Small intestine (tissue), 7 donors: ENCODE data around the gene SLC7A6OS. TPM values are rescaled to one million over a fixed set of nuclear protein-coding genes. Genes with fewer than 3 reads are reported as not detected.
A peak's percentile ranks its signal among the peaks of the same experiment; 100 is the strongest.

ENCODE experiments used
- DNase-seq, 2 donors: peaks; one replicate each; pipeline versions ENCODE4 v3.0.0 to v3.0.0-alpha.2; 2013
- FAIRE-seq: peaks from 2 replicates; lab custom pipeline; 2012; peaks lifted over from hg19 to GRCh38; lab: Jason Lieb, UNC
- H3K27ac ChIP-seq, 3 donors: one replicate each; pipeline ENCODE4 v1.5.1; 2013; ENCODE audit warnings: low read length in 2 of 3, mild to moderate bottlenecking in 2 of 3, control low read depth in 1 of 3, inconsistent platforms in 1 of 3, low read depth in 1 of 3, moderate library complexity in 1 of 3
- H3K27me3 ChIP-seq, 3 donors: one replicate each; pipeline ENCODE4 v1.6.1; 2013; ENCODE audit warnings: low read length in 3 of 3, inconsistent platforms in 1 of 3; ENCODE audit not compliant: control insufficient read depth in 3 of 3, insufficient read depth in 3 of 3
- H3K36me3 ChIP-seq, 3 donors: one replicate each; pipeline ENCODE4 v1.6.1; 2013; ENCODE audit warnings: low read length in 3 of 3, inconsistent platforms in 1 of 3, low read depth in 1 of 3, mild to moderate bottlenecking in 1 of 3, moderate library complexity in 1 of 3; ENCODE audit not compliant: control insufficient read depth in 3 of 3, insufficient read depth in 2 of 3
- H3K4me1 ChIP-seq, 3 donors: one replicate each; pipeline ENCODE4 v1.6.1; 2013; ENCODE audit warnings: low read length in 2 of 3, inconsistent platforms in 1 of 3, low read depth in 1 of 3, mild to moderate bottlenecking in 1 of 3, moderate library complexity in 1 of 3; ENCODE audit not compliant: control insufficient read depth in 3 of 3, insufficient read depth in 2 of 3
- H3K4me3 ChIP-seq, 3 donors: one replicate each; pipeline ENCODE4 v1.5.1; 2013; ENCODE audit warnings: low read length in 3 of 3, control low read depth in 1 of 3, inconsistent platforms in 1 of 3, low read depth in 1 of 3, mild to moderate bottlenecking in 1 of 3, moderate library complexity in 1 of 3
- H3K9me3 ChIP-seq, 2 donors: one replicate each; pipeline ENCODE4 v1.6.1; 2013; ENCODE audit warnings: low read depth in 1 of 2, low read length in 1 of 2; ENCODE audit not compliant: control insufficient read depth in 2 of 2, insufficient read depth in 1 of 2
- WGBS, 3 donors: extraction: QIAGEN DNeasy Blood & Tissue Kit; methylation state at CpG; one replicate each; pipeline ENCODE4 v1.1.7; 2013; 5-methylcytosine and 5-hydroxymethylcytosine counted together
- polyA plus RNA-seq, 4 donors: library from polyadenylated mRNA; stranded (reverse) in 3 of 4; unstranded in 1 of 4; fragments of 200-250 nt in 3 of 4; fragments of 120-200 nt in 1 of 4; gene quantifications; one replicate each; pipeline versions ENCODE4 v1.2.1 to v1.2.3, GENCODE V29; 2013
- donor health status: healthy with polysubstance abuse.
- donor health status: control.
- donor health status: control.
- donor health status: Bipolar disorder and iron deficiency.
- donor health status: healthy.

Gene SLC7A6OS
- polyA plus RNA-seq, 4 donors = 3.8 to 16.7 (median 5.9) TPM

DNA sequence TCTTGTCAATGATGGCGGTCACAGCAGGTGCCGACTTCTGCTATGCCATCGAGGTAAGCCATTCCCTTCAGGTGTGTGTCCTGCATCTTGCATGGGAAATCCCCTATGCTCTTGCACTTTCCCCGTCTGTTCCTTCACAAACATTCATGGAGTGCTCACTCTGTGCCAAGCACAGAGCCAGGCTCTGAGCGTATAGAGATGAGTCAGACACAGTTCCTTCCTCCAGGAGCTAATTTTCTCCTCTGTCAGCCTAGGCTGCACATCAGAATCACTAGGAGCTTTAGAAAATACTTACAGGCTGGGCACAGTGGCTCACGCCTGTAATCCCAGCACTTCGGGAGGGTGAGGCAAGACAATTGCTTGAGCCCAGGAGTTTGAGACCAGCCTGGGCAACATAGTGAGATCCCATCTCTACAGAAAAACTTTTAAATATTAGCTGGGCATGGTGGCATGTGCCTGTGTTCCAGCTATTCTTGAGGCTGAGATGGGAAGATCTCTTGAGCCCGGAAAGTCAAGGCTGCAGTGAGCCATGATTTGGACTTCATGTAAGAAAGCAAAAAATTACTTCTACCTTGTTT lies 14.1 kb upstream of the SLC7A6OS start:
- Histone ChIP-seq H3K4me3 (no peak overlapping the region), H3K4me1 (peaks cover 0 to 24% (median 0%) of the 10 kb centered on the region in 3 donors), H3K9me3 (no peaks in the 10 kb centered on the region), H3K27ac (no peak overlapping the region), H3K27me3 (no peaks in the 10 kb centered on the region), H3K36me3 (peaks cover 0 to 53% (median 0%) of the 10 kb centered on the region in 3 donors)
- no peak for DNase-seq
- WGBS, 3 donors = 89 to 92% (median 92%) methylated on average over 8 of the region's 8 CpGs
- no peak for FAIRE-seq

DNA sequence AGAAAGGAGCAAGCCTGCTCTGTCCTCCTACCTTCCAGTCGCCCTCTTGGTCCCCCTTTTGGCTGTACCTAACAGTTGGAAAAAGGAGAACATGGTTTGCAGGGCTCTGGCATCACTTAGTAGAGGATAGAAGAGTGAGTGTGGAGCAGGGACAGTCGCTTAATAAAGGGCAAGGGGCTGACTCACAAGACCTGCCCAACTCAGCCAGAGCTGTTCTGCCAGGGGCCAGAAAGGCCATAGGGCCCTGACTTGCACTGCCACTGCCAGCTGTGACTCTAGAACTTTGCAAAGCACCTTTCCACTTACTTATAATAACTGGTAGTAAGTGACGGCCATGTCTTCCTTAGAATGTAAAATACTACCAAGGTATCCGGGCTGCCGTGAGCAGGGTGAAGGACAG lies 13.6 kb upstream of the SLC7A6OS start:
- no peak for FAIRE-seq
- 94 to 96% (median 95%) methylated on average over 5 of the region's 5 CpGs for WGBS, 3 donors
- H3K36me3 ChIP-seq = peaks cover 0 to 57% (median 0%) of the 10 kb centered on the region in 3 donors

DNA sequence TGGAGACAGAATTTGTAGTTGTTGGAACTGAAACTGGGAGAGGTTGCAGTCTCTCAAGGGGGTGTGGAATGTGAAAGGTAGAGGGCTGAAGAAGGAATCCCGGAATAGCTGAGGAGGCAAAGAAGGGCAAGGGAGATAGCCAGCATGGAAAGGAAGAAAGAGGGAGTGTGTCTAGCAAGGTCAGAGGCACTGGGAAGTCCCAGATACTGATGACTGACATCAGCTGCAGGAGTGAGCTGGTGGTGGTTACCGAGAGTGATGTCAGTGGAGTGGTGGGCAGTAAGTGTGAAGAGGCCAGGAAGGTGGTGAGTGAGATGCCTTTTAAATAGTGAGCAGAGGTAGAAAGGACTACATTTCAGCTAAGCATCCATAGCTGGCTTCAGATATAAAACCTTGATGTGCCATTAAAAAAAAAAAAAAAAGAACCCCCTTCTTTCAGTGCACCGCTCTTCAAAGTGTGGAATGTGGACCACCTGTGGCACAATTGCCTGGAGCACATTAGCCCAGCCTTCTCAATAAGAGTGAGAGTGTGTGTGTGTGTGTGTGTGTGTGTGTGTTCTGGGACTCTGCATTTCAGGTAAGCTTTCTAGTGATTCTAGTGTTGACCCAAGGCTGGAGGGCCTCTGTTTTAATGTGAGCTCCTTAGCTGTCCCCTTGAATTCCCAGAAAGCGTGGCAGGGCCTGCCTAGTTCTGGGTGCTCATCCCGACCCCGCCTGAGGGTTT lies 8.6 kb upstream of the SLC7A6OS start:
- DNase-seq (no peak), FAIRE-seq (no peak)
- Histone ChIP-seq H3K4me3 (no peak overlapping the region), H3K9me3 (no peaks in the 10 kb centered on the region), H3K27ac (no peak overlapping the region), H3K27me3 (no peaks in the 10 kb centered on the region), H3K4me1 (no peaks in the 10 kb centered on the region), H3K36me3 (peaks cover 0 to 55% (median 3%) of the 10 kb centered on the region in 3 donors)
- 90 to 93% (median 91%) methylated on average over 6 of the region's 6 CpGs for WGBS, 3 donors

More for the DNA sequence above, 13.6 kb upstream of the SLC7A6OS start:
- Histone ChIP-seq H3K4me3 (no peak overlapping the region), H3K9me3 (no peaks in the 10 kb centered on the region), H3K27me3 (no peaks in the 10 kb centered on the region), H3K4me1 (peaks cover 0 to 20% (median 0%) of the 10 kb centered on the region in 3 donors), H3K27ac (no peak overlapping the region)
- DNase-seq = no peak

DNA sequence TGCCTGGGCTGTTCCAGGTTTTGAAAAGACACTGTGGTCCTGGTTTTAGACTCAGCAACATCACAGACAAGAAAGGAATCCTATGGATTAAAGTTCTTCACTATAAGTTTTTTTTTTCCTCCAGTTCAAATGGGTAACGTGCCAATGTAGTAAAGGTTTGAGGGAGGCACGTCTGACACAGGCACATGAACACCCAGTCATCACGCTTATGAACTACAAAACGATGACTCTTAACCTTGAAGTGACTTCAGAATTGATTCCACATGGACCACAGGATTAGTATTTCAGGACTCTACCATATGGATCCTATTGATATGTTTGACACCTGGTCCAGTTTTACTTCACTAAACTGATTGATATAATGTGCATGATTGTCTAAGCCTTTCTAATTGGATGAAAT lies 2.4 kb upstream of the SLC7A6OS start:
- H3K4me1 ChIP-seq = peaks cover 3 to 16% (median 9%) of the 10 kb centered on the region in 3 donors
- FAIRE-seq (no peak), DNase-seq (no peak)
- no peaks in the 10 kb centered on the region for H3K27me3 ChIP-seq
- no peaks in the 10 kb centered on the region for H3K9me3 ChIP-seq
- 85 to 89% (median 87%) methylated on average over 4 of the region's 4 CpGs for WGBS, 3 donors
- H3K4me3 ChIP-seq = no peak overlapping the region
- H3K27ac ChIP-seq = no peak overlapping the region
- peaks cover 0 to 28% (median 0%) of the 10 kb centered on the region in 3 donors for H3K36me3 ChIP-seq

DNA sequence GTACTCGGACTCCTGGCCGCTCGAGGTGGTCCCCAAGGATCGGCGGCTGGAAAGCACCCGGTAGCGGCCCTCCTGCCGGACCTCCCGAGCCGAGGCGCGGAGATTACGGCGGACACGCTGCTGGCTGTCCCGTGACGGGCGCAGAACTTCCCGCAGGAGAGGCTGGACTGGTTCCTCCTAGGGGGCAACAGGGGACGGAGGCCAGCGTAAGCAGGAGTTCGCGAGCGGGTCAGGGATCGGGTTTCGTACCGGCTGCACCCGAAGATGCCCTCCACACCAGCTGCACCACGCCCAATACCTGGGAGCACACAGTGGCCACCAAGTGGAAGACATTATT lies 341 bp downstream of the SLC7A6OS start:
- Histone ChIP-seq H3K4me3 (peak overlapping the region; percentile 62 to 97 (median 73)), H3K9me3 (no peaks in the 10 kb centered on the region), H3K36me3 (peaks cover 0 to 32% (median 0%) of the 10 kb centered on the region in 3 donors), H3K4me1 (peaks cover 3 to 16% (median 9%) of the 10 kb centered on the region in 3 donors), H3K27ac (peak overlapping the region; percentile 73 to 93 (median 83)), H3K27me3 (no peaks in the 10 kb centered on the region)
- 0% methylated on average over 27 to 29 of the region's 29 CpGs for WGBS, 3 donors
- DNase-seq (no peak), FAIRE-seq (no peak)

DNA sequence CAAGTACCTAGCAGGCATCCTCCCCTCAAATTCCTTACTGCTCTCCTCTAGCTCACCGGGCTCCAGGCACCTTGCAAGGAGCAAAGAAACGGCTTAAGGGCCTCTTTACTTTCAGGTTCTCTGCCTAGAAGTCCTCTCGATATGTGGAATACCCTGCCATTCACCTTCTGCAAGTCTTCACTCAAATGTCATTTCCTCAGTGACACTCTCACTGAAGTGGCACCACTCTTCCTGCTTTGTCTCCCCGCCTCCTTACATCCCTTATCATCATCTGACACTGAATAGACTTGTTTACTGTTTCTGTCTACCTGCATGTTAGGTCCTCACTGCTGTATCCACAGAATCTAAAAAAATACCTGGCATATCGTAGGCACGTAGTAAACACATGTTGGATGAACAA lies 947 bp downstream of the SLC7A6OS start:
- no peak overlapping the region for H3K27ac ChIP-seq
- FAIRE-seq = no peak
- H3K4me1 ChIP-seq = peaks cover 3 to 16% (median 9%) of the 10 kb centered on the region in 3 donors
- H3K4me3 ChIP-seq = peak overlapping the region; percentile 62 to 97 (median 73)
- H3K36me3 ChIP-seq = peaks cover 0 to 38% (median under 1%) of the 10 kb centered on the region in 3 donors
- H3K27me3 ChIP-seq = no peaks in the 10 kb centered on the region
- 20 to 32% (median 21%) methylated on average over 6 of the region's 6 CpGs for WGBS, 3 donors
- H3K9me3 ChIP-seq = no peaks in the 10 kb centered on the region
- DNase-seq = no peak

DNA sequence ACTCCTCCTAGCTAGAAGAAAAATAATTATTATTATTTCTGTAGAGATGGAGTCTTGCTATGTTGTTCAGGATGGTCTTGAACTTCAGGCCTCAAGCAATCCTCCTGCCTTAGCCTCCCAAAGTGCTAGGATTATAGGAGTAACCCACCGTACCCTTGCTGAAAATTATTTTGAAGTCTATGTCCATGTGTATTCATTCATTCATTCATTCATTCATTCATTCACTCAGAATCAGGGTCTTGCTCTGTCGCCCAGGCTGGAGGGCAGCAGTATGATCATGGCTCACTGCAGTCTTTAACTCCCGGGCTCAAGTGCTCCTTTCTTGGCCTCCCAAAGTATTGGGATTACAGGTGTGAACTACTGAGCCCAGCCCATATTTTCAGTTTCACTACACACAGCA lies 4.1 kb downstream of the SLC7A6OS start:
- Histone ChIP-seq H3K4me1 (peaks cover 3 to 10% (median 6%) of the 10 kb centered on the region in 3 donors), H3K4me3 (no peak overlapping the region), H3K27ac (no peak overlapping the region), H3K9me3 (no peaks in the 10 kb centered on the region), H3K36me3 (peaks cover 3 to 59% (median 11%) of the 10 kb centered on the region in 3 donors), H3K27me3 (no peaks in the 10 kb centered on the region)
- FAIRE-seq = no peak
- no peak for DNase-seq
- 90 to 96% (median 93%) methylated on average over 3 of the region's 3 CpGs for WGBS, 3 donors

DNA sequence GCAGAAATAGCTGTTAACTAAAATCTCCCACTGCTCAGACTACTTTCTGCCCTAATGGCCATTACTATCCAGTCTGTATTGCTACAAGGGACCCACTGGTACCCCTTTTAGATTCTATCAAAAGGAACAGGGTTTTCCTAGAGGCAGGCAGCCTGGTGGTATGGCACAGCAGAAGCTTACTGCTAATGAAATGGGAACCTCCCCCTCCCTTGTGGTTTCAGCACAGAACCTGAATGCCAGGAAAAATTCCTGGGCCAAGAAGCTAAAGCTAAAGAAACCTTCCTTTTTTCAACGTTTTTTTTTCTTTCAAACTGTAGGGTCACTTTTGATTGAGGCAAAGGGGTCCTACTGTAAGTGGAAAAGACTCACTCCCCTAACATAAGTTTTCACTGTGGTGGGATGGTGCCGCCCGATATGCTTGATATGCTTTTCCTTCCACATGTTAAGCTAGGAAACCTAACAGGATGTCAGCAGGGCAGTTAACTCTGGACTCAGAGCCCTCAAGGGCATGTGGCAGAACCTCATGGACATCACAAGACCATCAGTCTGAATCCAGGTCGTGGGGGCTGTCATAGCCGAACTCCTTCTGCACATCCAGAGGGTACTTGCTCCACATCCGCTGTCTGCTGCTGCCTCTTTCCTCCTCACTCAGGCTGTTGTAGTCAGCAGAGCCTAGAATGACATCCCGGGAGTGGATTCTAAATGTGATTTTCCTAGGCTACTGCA lies 9.8 kb downstream of the SLC7A6OS start:
- DNase-seq (no peak), FAIRE-seq (no peak)
- Histone ChIP-seq H3K27me3 (no peaks in the 10 kb centered on the region), H3K4me3 (no peak overlapping the region), H3K4me1 (peaks cover 0 to 10% (median 0%) of the 10 kb centered on the region in 3 donors), H3K27ac (no peak overlapping the region), H3K9me3 (no peaks in the 10 kb centered on the region), H3K36me3 (peaks cover 15 to 68% (median 34%) of the 10 kb centered on the region in 3 donors)
- 84 to 86% (median 84%) methylated on average over 7 of the region's 7 CpGs for WGBS, 3 donors
